Measurements from ENCODE around the gene SLC30A10. TPM values are rescaled to one million over a fixed set of nuclear protein-coding genes. Genes with fewer than 3 reads are reported as not detected.
"Not testable (repeated sequence)": the region's sequence is repeated elsewhere in the genome, so short reads cannot be mapped to it uniquely, and the experiment has no call there.

SLC30A10 gene
- total RNA-seq, 1 experiment from 2014 or later, result 0.17 TPM

DNA sequence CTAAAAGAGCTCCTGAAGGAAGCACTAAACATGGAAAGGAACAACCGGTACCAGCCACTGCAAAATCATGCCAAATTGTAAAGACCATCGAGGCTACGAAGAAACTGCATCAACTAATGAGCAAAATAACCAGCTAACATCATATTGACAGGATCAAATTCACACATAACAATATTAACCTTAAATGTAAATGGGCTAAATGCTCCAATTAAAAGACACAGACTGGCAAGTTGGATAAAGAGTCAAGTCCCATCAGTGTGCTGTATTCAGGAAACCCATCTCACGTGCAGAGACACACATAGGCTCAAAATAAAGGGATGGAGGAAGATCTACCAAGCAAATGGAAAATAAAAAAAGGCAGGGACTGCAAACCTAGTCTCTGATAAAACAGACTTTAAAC, 39.7 kb downstream of the SLC30A10 start:
- not testable (repeated sequence) for H3K4me3 ChIP-seq (ENCODE audit: insufficient read depth, low read depth, low read length); DNase-seq; H3K27me3 ChIP-seq (ENCODE audit: control insufficient read depth, insufficient read depth, low read length); H3K36me3 ChIP-seq (replicated peaks; ENCODE audit: control insufficient read depth, insufficient read depth, low read length)

DNA sequence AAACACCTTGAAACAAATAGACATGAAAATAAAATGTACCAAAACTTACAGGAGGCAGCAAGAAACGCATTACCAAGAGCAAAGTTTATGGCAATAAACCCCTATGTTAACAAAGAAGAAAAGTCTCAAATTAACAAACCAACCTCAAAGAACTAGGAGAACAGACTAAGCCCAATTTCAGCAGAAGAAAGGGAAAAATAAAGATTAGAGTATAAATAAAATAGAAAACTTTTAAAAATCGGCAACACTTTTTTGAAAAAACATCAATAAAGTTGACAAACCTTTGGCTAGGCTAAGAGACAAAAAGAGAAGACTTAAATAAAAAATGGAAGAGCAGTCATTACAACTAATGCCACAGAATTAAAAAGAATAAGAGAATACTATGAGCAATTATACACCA, 42.7 kb downstream of the SLC30A10 start:
- H3K4me3 ChIP-seq (ENCODE audit: insufficient read depth, low read depth, low read length), result no peak overlapping the region
- H3K27me3 ChIP-seq (ENCODE audit: control insufficient read depth, insufficient read depth, low read length), result no peaks in the 10 kb centered on the region
- no peak for DNase-seq

DNA sequence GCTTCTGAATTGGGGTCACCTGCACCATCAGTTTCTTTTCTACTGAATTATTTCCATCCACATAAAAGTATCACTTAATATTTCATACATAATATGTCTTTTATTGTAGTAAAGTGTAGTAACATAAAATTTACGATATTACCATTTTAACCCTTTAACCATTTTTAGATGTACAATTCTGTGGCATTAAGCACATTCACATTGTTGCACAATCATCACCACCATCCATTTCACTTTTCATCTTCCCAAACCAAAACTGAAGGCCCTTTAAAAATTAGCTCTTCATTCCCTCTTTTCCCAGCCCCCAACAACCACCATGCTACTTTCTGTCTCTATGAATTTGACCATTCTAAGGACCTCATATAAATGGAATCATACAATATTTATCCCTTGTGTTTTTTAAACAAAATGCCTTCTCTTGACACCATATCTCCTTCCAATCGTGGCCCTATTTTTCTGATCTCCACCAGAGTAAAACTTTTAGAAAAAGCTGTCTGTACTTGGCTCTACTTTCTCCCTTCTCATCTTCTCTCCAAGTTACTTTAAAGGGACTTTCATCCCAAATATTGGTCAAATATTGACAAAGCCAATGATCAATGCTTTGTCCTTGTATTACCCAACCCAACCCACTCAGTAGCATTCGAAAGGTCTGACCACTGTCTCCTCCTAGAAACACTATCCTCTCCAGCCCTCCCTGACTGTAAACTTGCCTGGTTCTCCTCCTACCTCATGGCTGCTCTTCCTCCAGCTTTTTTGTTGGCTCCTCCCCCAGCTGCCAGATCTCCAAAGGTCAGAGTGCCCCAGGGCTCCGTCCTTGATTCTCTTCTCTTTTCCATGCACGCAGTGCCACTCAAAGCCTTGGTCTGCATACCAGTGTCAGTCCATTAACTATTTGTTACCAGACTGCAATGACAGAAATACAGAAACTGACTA, 44.7 kb downstream of the SLC30A10 start:
- DNase-seq, result peak; percentile 19
- no peaks in the 10 kb centered on the region for H3K27me3 ChIP-seq (ENCODE audit: control insufficient read depth, insufficient read depth, low read length)

More for the DNA sequence above, 42.7 kb downstream of the SLC30A10 start:
- no peaks in the 10 kb centered on the region for H3K36me3 ChIP-seq (replicated peaks; ENCODE audit: control insufficient read depth, insufficient read depth, low read length)

DNA sequence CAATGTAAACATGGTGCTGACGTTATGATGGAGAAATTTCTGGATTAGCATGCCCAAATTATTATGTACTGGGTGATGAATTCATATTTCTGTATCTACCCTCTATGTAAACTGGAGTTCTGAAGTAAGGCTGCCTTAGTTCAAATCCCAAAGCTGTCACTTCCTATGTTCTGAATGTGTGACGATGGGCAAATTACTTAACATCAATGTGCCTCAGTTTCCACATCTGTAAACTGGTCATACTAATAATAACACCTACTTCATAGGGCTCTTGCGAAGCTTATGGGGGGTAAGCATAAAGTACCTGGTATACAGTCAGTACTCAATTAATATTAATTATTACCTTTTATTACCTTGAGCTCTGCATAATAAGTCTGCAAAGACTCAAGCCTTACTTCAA, 45.6 kb downstream of the SLC30A10 start:
- Histone ChIP-seq H3K27me3 (ENCODE audit: control insufficient read depth, insufficient read depth, low read length) (no peaks in the 10 kb centered on the region), H3K36me3 (replicated peaks; ENCODE audit: control insufficient read depth, insufficient read depth, low read length) (no peaks in the 10 kb centered on the region), H3K4me3 (ENCODE audit: insufficient read depth, low read depth, low read length) (no peak overlapping the region)
- no peak for DNase-seq

More for the DNA sequence above, 44.7 kb downstream of the SLC30A10 start:
- Histone ChIP-seq H3K4me3 (ENCODE audit: insufficient read depth, low read depth, low read length) (no peak overlapping the region), H3K36me3 (replicated peaks; ENCODE audit: control insufficient read depth, insufficient read depth, low read length) (no peaks in the 10 kb centered on the region)

DNA sequence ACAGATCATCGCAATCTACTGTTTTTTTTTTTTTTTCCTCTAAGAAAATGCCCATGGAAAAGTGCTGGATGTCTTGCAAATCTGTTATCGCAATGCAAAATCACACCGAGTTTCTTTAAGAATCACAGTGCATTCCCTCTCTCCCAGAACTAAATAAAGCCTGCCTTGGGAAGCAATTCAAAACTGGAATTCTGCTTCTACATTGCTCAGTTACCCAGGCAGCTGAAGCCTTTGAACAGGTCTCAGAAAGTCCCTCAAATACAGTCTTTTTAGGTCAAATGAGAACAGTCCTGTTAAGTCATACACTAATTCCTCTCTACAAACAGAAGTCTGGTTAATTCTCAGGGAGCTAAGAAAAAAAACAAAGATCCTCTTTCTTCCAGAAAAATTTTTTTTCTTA, 46.3 kb downstream of the SLC30A10 start:
- Histone ChIP-seq H3K27me3 (ENCODE audit: control insufficient read depth, insufficient read depth, low read length) (no peaks in the 10 kb centered on the region), H3K36me3 (replicated peaks; ENCODE audit: control insufficient read depth, insufficient read depth, low read length) (no peaks in the 10 kb centered on the region), H3K4me3 (ENCODE audit: insufficient read depth, low read depth, low read length) (no peak overlapping the region)
- DNase-seq, result no peak

DNA sequence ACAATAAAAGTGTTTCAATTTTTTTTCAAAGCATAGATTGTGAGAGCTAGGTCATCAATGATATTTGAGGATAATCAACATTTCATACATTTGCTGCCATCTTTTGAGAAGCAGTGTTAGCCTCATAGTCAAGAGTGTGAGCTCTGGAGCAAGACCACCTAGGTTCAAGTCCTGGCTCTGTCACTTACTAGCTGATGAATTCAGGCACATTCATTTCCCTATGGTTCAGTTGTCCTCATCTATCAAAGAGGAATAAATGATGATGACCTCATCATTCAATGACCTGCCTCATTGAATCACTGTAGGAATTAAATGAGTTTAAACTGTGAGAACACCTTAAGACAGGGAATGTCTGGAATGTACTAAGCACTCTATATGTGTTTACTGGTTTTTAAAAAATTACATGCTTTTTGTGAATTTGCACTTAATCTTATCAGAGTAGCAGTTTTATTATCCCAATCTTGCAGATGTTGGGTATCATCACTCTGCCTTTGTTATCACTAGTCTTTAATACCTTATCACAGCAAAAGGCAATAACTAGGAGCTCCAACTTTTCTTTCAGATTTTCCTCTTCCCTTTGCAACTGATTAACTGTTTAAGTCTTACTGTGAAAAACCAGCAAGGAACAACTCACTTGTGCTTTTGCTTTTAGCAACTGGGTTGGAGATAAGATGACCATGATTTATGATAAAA, 47.4 kb downstream of the SLC30A10 start:
- Histone ChIP-seq H3K27me3 (ENCODE audit: control insufficient read depth, insufficient read depth, low read length) (no peaks in the 10 kb centered on the region), H3K4me3 (ENCODE audit: insufficient read depth, low read depth, low read length) (no peak overlapping the region), H3K36me3 (replicated peaks; ENCODE audit: control insufficient read depth, insufficient read depth, low read length) (no peaks in the 10 kb centered on the region)
- no peak for DNase-seq

DNA sequence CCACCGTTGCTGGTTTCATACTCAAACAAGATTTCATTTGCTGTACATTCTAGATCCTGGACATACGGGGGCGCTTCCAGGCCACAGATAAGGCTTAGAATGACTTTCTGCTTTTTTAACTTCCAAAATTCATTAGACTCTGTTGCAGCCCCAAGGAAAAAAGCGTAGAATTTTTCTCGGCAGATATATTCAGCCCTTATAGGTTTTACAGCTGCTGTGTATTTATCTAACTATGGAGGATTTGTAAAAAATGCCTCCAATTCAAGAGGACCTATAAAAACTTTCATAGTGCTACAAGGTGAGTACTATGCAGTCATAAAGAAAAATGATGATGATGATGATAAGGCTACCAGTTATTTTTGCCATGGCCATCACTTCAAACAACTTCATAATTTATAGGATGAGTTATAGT, 51.6 kb downstream of the SLC30A10 start:
- no peaks in the 10 kb centered on the region for H3K27me3 ChIP-seq (ENCODE audit: control insufficient read depth, insufficient read depth, low read length)
- no peaks in the 10 kb centered on the region for H3K36me3 ChIP-seq (replicated peaks; ENCODE audit: control insufficient read depth, insufficient read depth, low read length)
- no peak for DNase-seq
- no peak overlapping the region for H3K4me3 ChIP-seq (ENCODE audit: insufficient read depth, low read depth, low read length)

DNA sequence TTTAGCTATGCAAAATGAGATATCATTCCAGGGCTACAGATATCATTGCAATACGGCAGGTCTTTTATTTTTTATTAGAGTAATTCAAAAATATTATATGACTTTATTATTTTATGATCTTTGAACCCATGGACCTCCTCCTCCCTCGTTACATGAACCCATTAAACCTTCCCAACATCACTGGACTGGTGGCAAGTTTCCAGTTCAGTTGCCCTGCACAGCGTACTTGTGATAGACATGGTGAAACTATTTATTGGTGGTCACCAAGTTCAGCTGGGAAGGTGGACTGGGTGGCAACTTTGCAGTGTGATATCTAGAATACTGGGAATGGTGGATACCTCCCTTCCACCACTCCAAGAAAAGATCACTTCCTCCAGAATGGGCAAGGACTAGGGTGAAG, 52.5 kb downstream of the SLC30A10 start:
- no peak for DNase-seq
- no peaks in the 10 kb centered on the region for H3K27me3 ChIP-seq (ENCODE audit: control insufficient read depth, insufficient read depth, low read length)
- no peaks in the 10 kb centered on the region for H3K36me3 ChIP-seq (replicated peaks; ENCODE audit: control insufficient read depth, insufficient read depth, low read length)

DNA sequence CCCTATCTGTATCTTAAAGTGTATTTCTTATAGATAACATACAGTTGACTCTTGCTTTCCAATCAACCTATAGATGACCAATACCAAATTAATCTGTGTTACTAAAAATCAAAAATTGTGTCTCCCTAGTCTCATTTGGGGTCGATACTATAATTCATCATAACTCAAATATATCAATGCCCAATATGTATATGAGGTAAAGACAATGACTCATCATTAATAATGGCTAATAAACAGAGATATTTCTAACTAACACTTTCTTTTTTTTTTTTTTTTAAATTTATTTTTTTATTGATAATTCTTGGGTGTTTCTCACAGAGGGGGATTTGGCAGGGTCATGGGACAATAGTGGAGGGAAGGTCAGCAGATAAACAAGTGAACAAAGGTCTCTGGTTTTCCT, 55.8 kb downstream of the SLC30A10 start:
- not testable (repeated sequence) for H3K36me3 ChIP-seq (replicated peaks; ENCODE audit: control insufficient read depth, insufficient read depth, low read length)

More for the DNA sequence above, 52.5 kb downstream of the SLC30A10 start:
- H3K4me3 ChIP-seq (ENCODE audit: insufficient read depth, low read depth, low read length), result no peak overlapping the region

DNA sequence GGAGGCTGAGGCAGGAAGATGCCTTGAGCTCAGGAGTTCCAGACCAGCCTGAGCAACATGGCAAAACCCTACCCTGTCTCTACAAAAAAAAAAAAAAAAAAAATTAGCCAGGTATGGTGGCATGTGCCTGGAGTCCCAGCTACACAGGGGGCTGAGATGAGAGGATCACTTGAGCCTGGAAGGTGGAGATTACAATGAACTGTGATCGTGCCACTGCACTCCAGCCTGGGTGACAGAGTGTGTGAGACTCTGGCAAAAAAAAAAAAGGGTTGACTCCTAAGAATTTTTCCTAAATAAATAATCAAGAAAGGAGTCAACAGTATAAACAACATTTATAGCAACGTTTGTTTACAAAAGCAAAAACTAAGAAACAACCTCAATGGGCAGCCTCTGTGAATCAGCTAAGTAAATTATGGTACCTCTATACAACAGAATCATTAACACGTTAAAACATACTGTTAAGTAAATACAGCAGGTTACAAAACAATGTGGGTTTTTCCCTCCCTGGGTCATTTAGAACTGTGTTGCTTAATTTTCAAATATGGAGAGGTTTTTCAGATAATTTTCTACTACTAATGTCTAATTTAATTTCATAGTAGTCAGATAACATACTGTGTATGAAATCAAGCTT, 56.8 kb downstream of the SLC30A10 start:
- no peak for DNase-seq
- H3K4me3 ChIP-seq (ENCODE audit: insufficient read depth, low read depth, low read length), result no peak overlapping the region
- no peaks in the 10 kb centered on the region for H3K27me3 ChIP-seq (ENCODE audit: control insufficient read depth, insufficient read depth, low read length)
- H3K36me3 ChIP-seq (replicated peaks; ENCODE audit: control insufficient read depth, insufficient read depth, low read length), result no peaks in the 10 kb centered on the region

More for the DNA sequence above, 55.8 kb downstream of the SLC30A10 start:
- not testable (repeated sequence) for H3K4me3 ChIP-seq (ENCODE audit: insufficient read depth, low read depth, low read length); H3K27me3 ChIP-seq (ENCODE audit: control insufficient read depth, insufficient read depth, low read length); DNase-seq

DNA sequence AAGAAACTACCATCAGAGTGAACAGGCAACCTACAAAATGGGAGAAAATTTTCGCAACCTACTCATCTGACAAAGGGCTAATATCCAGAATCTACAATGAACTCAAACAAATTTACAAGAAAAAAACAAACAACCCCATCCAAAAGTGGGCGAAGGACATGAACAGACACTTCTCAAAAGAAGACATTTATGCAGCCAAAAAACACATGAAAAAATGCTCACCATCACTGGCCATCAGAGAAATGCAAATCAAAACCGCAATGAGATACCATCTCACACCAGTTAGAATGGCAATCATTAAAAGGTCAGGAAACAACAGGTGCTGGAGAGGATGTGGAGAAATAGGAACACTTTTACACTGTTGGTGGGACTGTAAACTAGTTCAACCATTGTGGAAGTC, 59.7 kb downstream of the SLC30A10 start:
- H3K27me3 ChIP-seq (ENCODE audit: control insufficient read depth, insufficient read depth, low read length); H3K4me3 ChIP-seq (ENCODE audit: insufficient read depth, low read depth, low read length); DNase-seq; H3K36me3 ChIP-seq (replicated peaks; ENCODE audit: control insufficient read depth, insufficient read depth, low read length): not testable (repeated sequence)

Other genes with a start within 250 kb of the SLC30A10 start
- 161 and 180 TPM in 2 replicates for gene EPRS1, start 117.9 kb upstream of the SLC30A10 start, total RNA-seq (2014; rRNA removed; shearing (Covaris generic))
- 26.4 and 27.5 TPM in 2 replicates for gene BPNT1, start 161.2 kb upstream of the SLC30A10 start, total RNA-seq (2014; rRNA removed; shearing (Covaris generic))
- 119 and 149 TPM in 2 replicates for gene IARS2, start 165.6 kb upstream of the SLC30A10 start, total RNA-seq (2014; rRNA removed; shearing (Covaris generic))

Data from H7 (cell line).